GM12891 (cell line): ENCODE measurements around the gene TEAD1.

ENCODE experiments used
- POLR2AphosphoS5 ChIP-seq: IDR thresholded peaks from 2 replicates; pipeline ENCODE4 v1.6.1; 2011; ENCODE audit warnings: low read depth, low read length, control low read depth
- TAF1 ChIP-seq: IDR thresholded peaks from 2 replicates; pipeline ENCODE4 v1.6.1; 2011; ENCODE audit warnings: low read depth, low read length, control low read depth

DNA sequence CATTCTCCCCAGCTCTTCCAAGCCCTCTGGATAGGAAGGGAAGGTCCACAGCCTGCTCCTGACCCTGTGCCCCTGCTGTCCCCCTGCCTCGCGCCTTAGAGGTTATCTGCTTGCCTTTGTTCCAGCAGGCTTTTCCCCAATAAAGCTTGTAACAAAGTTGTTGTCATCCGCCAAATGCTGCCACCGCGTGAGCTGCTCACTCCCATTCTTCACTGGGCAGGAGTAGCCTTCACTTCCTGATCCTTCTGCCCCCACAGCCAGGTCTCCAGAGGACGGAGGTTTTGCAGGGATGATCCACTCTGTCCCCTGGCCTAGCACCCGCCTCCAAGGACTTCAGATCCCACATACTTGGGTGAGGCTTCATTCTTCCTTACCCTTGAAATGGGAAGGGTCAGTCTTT, 240.9 kb downstream of the TEAD1 start:
- TF ChIP-seq TAF1 (no peak), POLR2AphosphoS5 (no peak)
